GM18519 (cell line): ENCODE data around the gene GANAB.
A peak's percentile ranks its signal among the peaks of the same experiment; 100 is the strongest.
"Not testable (repeated sequence)": the region's sequence is repeated elsewhere in the genome, so short reads cannot be mapped to it uniquely, and the experiment has no call there.

Experiments
- ATAC-seq: cut with Tn5 transposase; IDR thresholded peaks from one replicate; pipeline ENCODE4 v1.9.1; 2021; ENCODE audit warnings: mild to moderate bottlenecking, moderate library complexity; ENCODE audit not compliant: unreplicated experiment, low FRiP score

Gene GANAB

GRCh38 chr11:62627713-62628112 lies 18.7 kb downstream of the GANAB start:
- ATAC-seq, result no peak

GRCh38 chr11:62622476-62623089 lies 23.8 kb downstream of the GANAB start:
- no peak for ATAC-seq

- ATAC-seq, result peak; percentile 87
Observed at GRCh38 chr11:62621567-62622470, 24.6 kb downstream of the GANAB start, which contains the start of gene B3GAT3. Gene B3GAT3 (minus strand): TSS chr11:62621986. CDS start chr11:62621947, 39 bp downstream.

GRCh38 chr11:62621027-62621566 lies 25.3 kb downstream of the GANAB start:
- no peak for ATAC-seq

GRCh38 chr11:62616957-62617356 lies 29.5 kb downstream of the GANAB start:
- not testable (repeated sequence) for ATAC-seq

GRCh38 chr11:62615521-62615920 lies 30.9 kb downstream of the GANAB start:
- no peak for ATAC-seq

- ATAC-seq, result no peak
Observed at GRCh38 chr11:62614275-62614674, 32.1 kb downstream of the GANAB start.

- ATAC-seq, result no peak
Observed at GRCh38 chr11:62613291-62613778, 33.1 kb downstream of the GANAB start.

GRCh38 chr11:62612366-62613290 lies 33.8 kb downstream of the GANAB start, which contains the start of the genes EML3 and ROM1:
Gene EML3 (minus strand): TSS chr11:62612775. CDS start chr11:62612457, 318 bp downstream.
Gene ROM1 (plus strand): TSS chr11:62613257. CDS start chr11:62613282, 25 bp downstream.
- peak; percentile 53 for ATAC-seq

- peak; percentile 5 for ATAC-seq
Observed at GRCh38 chr11:62611705-62612365, 34.6 kb downstream of the GANAB start.

GRCh38 chr11:62610814-62611704 lies 35.4 kb downstream of the GANAB start:
- ATAC-seq, result no peak

GRCh38 chr11:62610403-62610802 lies 36.0 kb downstream of the GANAB start:
- no peak for ATAC-seq

GRCh38 chr11:62608776-62609175 lies 37.6 kb downstream of the GANAB start:
- ATAC-seq, result no peak

GRCh38 chr11:62607714-62608113 lies 38.7 kb downstream of the GANAB start:
- no peak for ATAC-seq

GRCh38 chr11:62605902-62606301 lies 40.5 kb downstream of the GANAB start:
- ATAC-seq, result no peak

- ATAC-seq, result no peak
Observed at GRCh38 chr11:62605467-62605866, 40.9 kb downstream of the GANAB start.

- ATAC-seq, result no peak
Observed at GRCh38 chr11:62604460-62605120, 41.8 kb downstream of the GANAB start.

GRCh38 chr11:62603776-62604299 lies 42.6 kb downstream of the GANAB start:
- no peak for ATAC-seq
